Activated naive CD4-positive, alpha-beta T cell treated with anti-CD3 and anti-CD28 coated beads, Interleukin-2, amount 50 U/mL, for 16 hours (primary cell): ENCODE results near the gene PARP2.
A peak's percentile ranks its signal among the peaks of the same experiment; 100 is the strongest.
"Not testable (repeated sequence)": the region's sequence is repeated elsewhere in the genome, so short reads cannot be mapped to it uniquely, and the experiment has no call there.

Experiments used
- DNase-seq: peaks from one replicate; pipeline ENCODE4 v3.0.0-alpha.2; 2020

PARP2 gene

GRCh38 chr14:20343092-20343861, at the start of gene PARP2:
Gene PARP2, plus strand, starts transcription at chr14:20343635. Its CDS starts 7 bp downstream, at chr14:20343642.
- DNase-seq: peak; percentile 92

- DNase-seq: no peak
Observed at GRCh38 chr14:20294636-20295035, 48.8 kb upstream of the PARP2 start.

GRCh38 chr14:20295067-20295466, 48.4 kb upstream of the PARP2 start:
- DNase-seq: no peak

- no peak for DNase-seq
Observed at GRCh38 chr14:20302042-20302755, 41.2 kb upstream of the PARP2 start.

- DNase-seq: peak; percentile 89
Observed at GRCh38 chr14:20305265-20306078, 38.0 kb upstream of the PARP2 start, which contains the start of gene TTC5. Gene TTC5, minus strand, starts transcription at chr14:20305951. Its CDS starts 14 bp downstream, at chr14:20305937.

- no peak for DNase-seq
Observed at GRCh38 chr14:20306079-20306423, 37.4 kb upstream of the PARP2 start.

- no peak for DNase-seq
Observed at GRCh38 chr14:20314026-20314425, 29.4 kb upstream of the PARP2 start.

GRCh38 chr14:20317720-20318119, 25.7 kb upstream of the PARP2 start:
- no peak for DNase-seq

- DNase-seq: no peak
Observed at GRCh38 chr14:20327005-20327869, 16.2 kb upstream of the PARP2 start.

- no peak for DNase-seq
Observed at GRCh38 chr14:20328705-20329104, 14.7 kb upstream of the PARP2 start.

GRCh38 chr14:20329355-20329754, 14.1 kb upstream of the PARP2 start:
- no peak for DNase-seq

GRCh38 chr14:20331053-20331613, 12.3 kb upstream of the PARP2 start:
- no peak for DNase-seq

GRCh38 chr14:20332431-20332787, 11.0 kb upstream of the PARP2 start:
- no peak for DNase-seq

- DNase-seq: peak; percentile 24
Observed at GRCh38 chr14:20332788-20333493, 10.5 kb upstream of the PARP2 start, which contains the start of gene CCNB1IP1. Gene CCNB1IP1, minus strand, starts transcription at chr14:20333279. Its CDS starts 16,756 bp downstream, at chr14:20316523.

- DNase-seq: no peak
Observed at GRCh38 chr14:20333494-20333841, 10.0 kb upstream of the PARP2 start.

- no peak for DNase-seq
Observed at GRCh38 chr14:20334017-20334416, 9.4 kb upstream of the PARP2 start.

- not testable (repeated sequence) for DNase-seq
Observed at GRCh38 chr14:20341032-20341431, 2.4 kb upstream of the PARP2 start.

GRCh38 chr14:20341646-20342045, 1.8 kb upstream of the PARP2 start:
- DNase-seq: no peak

- DNase-seq: no peak
Observed at GRCh38 chr14:20343862-20344220, 406 bp downstream of the PARP2 start.

- DNase-seq: no peak
Observed at GRCh38 chr14:20345366-20345765, 1.9 kb downstream of the PARP2 start.

- no peak for DNase-seq
Observed at GRCh38 chr14:20346713-20347112, 3.3 kb downstream of the PARP2 start.

- DNase-seq: no peak
Observed at GRCh38 chr14:20347747-20348146, 4.3 kb downstream of the PARP2 start.
